SW 1271 (cell line): ENCODE results near the gene C14orf180.

Experiments used
- DNase-seq, 2 experiments: peaks; one replicate each; lab custom pipeline; 2025; lab: John Stamatoyannopoulos, UW

Gene C14orf180

GRCh38 chr14:104561632-104562495 is 17.7 kb upstream of the C14orf180 start:
- DNase-seq: no peak

GRCh38 chr14:104562606-104563005 is 17.0 kb upstream of the C14orf180 start:
- DNase-seq: no peak

- no peak for DNase-seq
Observed at GRCh38 chr14:104563191-104563741, 16.3 kb upstream of the C14orf180 start.

- peak; percentile 15 to 63 for DNase-seq
Observed at GRCh38 chr14:104563742-104564615, 15.6 kb upstream of the C14orf180 start.

- no peak for DNase-seq
Observed at GRCh38 chr14:104564744-104565679, 14.6 kb upstream of the C14orf180 start.

GRCh38 chr14:104567141-104567956 is 12.2 kb upstream of the C14orf180 start:
- DNase-seq: no peak

GRCh38 chr14:104567957-104568225 is 11.7 kb upstream of the C14orf180 start:
- no peak for DNase-seq

- DNase-seq: no peak
Observed at GRCh38 chr14:104568620-104569019, 10.9 kb upstream of the C14orf180 start.

GRCh38 chr14:104569435-104569834 is 10.1 kb upstream of the C14orf180 start:
- DNase-seq: no peak

GRCh38 chr14:104571246-104571645 is 8.3 kb upstream of the C14orf180 start:
- no peak for DNase-seq

GRCh38 chr14:104572024-104572626 is 7.4 kb upstream of the C14orf180 start:
- no peak for DNase-seq

- DNase-seq: no peak
Observed at GRCh38 chr14:104572668-104573067, 6.9 kb upstream of the C14orf180 start.

GRCh38 chr14:104573930-104574329 is 5.6 kb upstream of the C14orf180 start:
- DNase-seq: no peak

- DNase-seq: no peak
Observed at GRCh38 chr14:104574536-104574935, 5.0 kb upstream of the C14orf180 start.

GRCh38 chr14:104574978-104575583 is 4.5 kb upstream of the C14orf180 start:
- no peak for DNase-seq

- no peak for DNase-seq
Observed at GRCh38 chr14:104576232-104576969, 3.2 kb upstream of the C14orf180 start.

GRCh38 chr14:104576970-104577332 is 2.6 kb upstream of the C14orf180 start:
- DNase-seq: no peak

GRCh38 chr14:104577426-104577825 is 2.1 kb upstream of the C14orf180 start:
- no peak for DNase-seq

- DNase-seq: no peak
Observed at GRCh38 chr14:104577847-104578301, 1.7 kb upstream of the C14orf180 start.
